SK-N-SH treated with all-trans-retinoic acid at 6 μM for 48 hours (cell line): ENCODE data around the gene TOM1.

Experiments used
- ATAC-seq: fragments of 200-7000 bp; cut with Tn5 transposase; 3 replicates; pipeline ENCODE4 v1.9.1; 2020; ENCODE audit warnings: mild to moderate bottlenecking, moderate library complexity
- ARNTL ChIP-seq: fragments of 450-650 bp; formaldehyde crosslinking; IDR thresholded peaks from 2 replicates; pipeline ENCODE4 v1.5.0; 2020; ENCODE audit warnings: low read depth, mild to moderate bottlenecking, moderate library complexity, borderline replicate concordance
- BACH2 ChIP-seq: fragments of 250-450 bp; sonication (Bioruptor Pico); IDR thresholded peaks from 2 replicates; pipeline ENCODE4 v1.9.0; 2021; ENCODE audit warnings: mild to moderate bottlenecking, borderline replicate concordance
- CSDC2 ChIP-seq: fragments of 250-450 bp; sonication (Bioruptor Pico); IDR thresholded peaks from 2 replicates; pipeline ENCODE4 v1.5.0; 2020; ENCODE audit warnings: mild to moderate bottlenecking, moderate library complexity
- ESRRG ChIP-seq: fragments of 250-450 bp; sonication (Bioruptor Pico); IDR thresholded peaks from 2 replicates; pipeline ENCODE4 v1.6.1; 2021; ENCODE audit warnings: mild to moderate bottlenecking
- GLIS3 ChIP-seq: fragments of 250-450 bp; sonication (Bioruptor Pico); IDR thresholded peaks from 2 replicates; pipeline ENCODE4 v1.5.0; 2020; ENCODE audit warnings: mild to moderate bottlenecking, moderate library complexity
- ISL1 ChIP-seq: fragments of 250-450 bp; sonication (Bioruptor Pico); IDR thresholded peaks from 2 replicates; pipeline ENCODE4 v2.1.2; 2022; ENCODE audit warnings: mild to moderate bottlenecking, moderate library complexity
- OSR1 ChIP-seq: fragments of 250-450 bp; sonication (Bioruptor Pico); IDR thresholded peaks from 2 replicates; pipeline ENCODE4 v1.8.0; 2022; ENCODE audit warnings: moderate library complexity, mild to moderate bottlenecking, inconsistent platforms
- PPARA ChIP-seq: fragments of 250-450 bp; sonication (Bioruptor Pico); IDR thresholded peaks from 2 replicates; pipeline ENCODE4 v1.5.0; 2020; ENCODE audit warnings: mild to moderate bottlenecking, borderline replicate concordance
- RARB ChIP-seq: fragments of 250-450 bp; sonication (Bioruptor Pico); IDR thresholded peaks from 2 replicates; pipeline ENCODE4 v1.8.0; 2021; ENCODE audit warnings: mild to moderate bottlenecking, moderate library complexity
- SNAI2 ChIP-seq: fragments of 250-450 bp; sonication (Bioruptor Pico); IDR thresholded peaks from 2 replicates; pipeline ENCODE4 v1.5.0; 2020; ENCODE audit warnings: mild to moderate bottlenecking, moderate library complexity
- TCF4 ChIP-seq: fragments of 250-450 bp; sonication (Bioruptor Pico); IDR thresholded peaks from 2 replicates; pipeline ENCODE4 v1.8.0; 2021; ENCODE audit warnings: mild to moderate bottlenecking, moderate library complexity, borderline replicate concordance
- TOX ChIP-seq: fragments of 250-450 bp; sonication (Bioruptor Pico); IDR thresholded peaks from 2 replicates; pipeline ENCODE4 v1.8.0; 2021; ENCODE audit warnings: mild to moderate bottlenecking, moderate library complexity, borderline replicate concordance
- ZC3H10 ChIP-seq: fragments of 250-450 bp; sonication (Bioruptor Pico); IDR thresholded peaks from 2 replicates; pipeline ENCODE4 v1.5.1; 2021; ENCODE audit warnings: mild to moderate bottlenecking, moderate library complexity
- ZFP3 ChIP-seq: fragments of 250-450 bp; sonication (Bioruptor Pico); IDR thresholded peaks from 2 replicates; pipeline ENCODE4 v1.5.0; 2020; ENCODE audit warnings: mild to moderate bottlenecking, moderate library complexity
- ZFP30 ChIP-seq: fragments of 450-650 bp; formaldehyde crosslinking; IDR thresholded peaks from 2 replicates; pipeline ENCODE4 v1.5.0; 2022; ENCODE audit warnings: mild to moderate bottlenecking, moderate library complexity
- ZNF565 ChIP-seq: fragments of 450-650 bp; formaldehyde crosslinking; conservative IDR thresholded peaks from 2 replicates; pipeline ENCODE4 v1.5.0; 2020; ENCODE audit warnings: low read depth, mild to moderate bottlenecking, moderate library complexity
- ZNF70 ChIP-seq: fragments of 450-650 bp; formaldehyde crosslinking; IDR thresholded peaks from 2 replicates; pipeline ENCODE4 v1.5.0; 2020; ENCODE audit warnings: mild to moderate bottlenecking, moderate library complexity
- ZNF8 ChIP-seq: fragments of 450-650 bp; formaldehyde crosslinking; IDR thresholded peaks from 2 replicates; pipeline ENCODE4 v1.5.0; 2020; ENCODE audit warnings: mild to moderate bottlenecking, moderate library complexity
- TF ChIP-seq, protein P1 (sequence below): fragments of 250-450 bp; sonication (Bioruptor Pico); IDR thresholded peaks from 2 replicates; pipeline ENCODE4 v1.8.0; 2020; ENCODE audit warnings: mild to moderate bottlenecking, moderate library complexity, borderline replicate concordance
- TF ChIP-seq, protein P2 (sequence below): fragments of 250-450 bp; sonication (Bioruptor Pico); IDR thresholded peaks from 2 replicates; pipeline ENCODE4 v1.8.0; 2021; ENCODE audit warnings: low read depth, mild to moderate bottlenecking, moderate library complexity, borderline replicate concordance
- TF ChIP-seq, protein P3 (sequence below): fragments of 250-450 bp; sonication (Bioruptor Pico); IDR thresholded peaks from 2 replicates; pipeline ENCODE4 v1.5.1; 2020; ENCODE audit warnings: low read depth, mild to moderate bottlenecking, moderate library complexity
- TF ChIP-seq, protein P4 (sequence below): fragments of 250-450 bp; sonication (Bioruptor Pico); IDR thresholded peaks from 2 replicates; pipeline ENCODE4 v1.5.1; 2021; ENCODE audit warnings: mild to moderate bottlenecking, moderate library complexity

Gene TOM1

GRCh38 chr22:35345808-35346505, 46.3 kb downstream of the TOM1 start:
- TF ChIP-seq TOX (CRISPR knock-in tag) (no peak), BACH2 (CRISPR knock-in tag) (no peak), ZC3H10 (CRISPR knock-in tag) (no peak), OSR1 (CRISPR knock-in tag) (no peak)
- TF ChIP-seq, all 23 proteins: peak for 0
- no peak for ATAC-seq

GRCh38 chr22:35346596-35347220, 47.0 kb downstream of the TOM1 start:
- no peak for ATAC-seq
- TF ChIP-seq, protein P1, sequence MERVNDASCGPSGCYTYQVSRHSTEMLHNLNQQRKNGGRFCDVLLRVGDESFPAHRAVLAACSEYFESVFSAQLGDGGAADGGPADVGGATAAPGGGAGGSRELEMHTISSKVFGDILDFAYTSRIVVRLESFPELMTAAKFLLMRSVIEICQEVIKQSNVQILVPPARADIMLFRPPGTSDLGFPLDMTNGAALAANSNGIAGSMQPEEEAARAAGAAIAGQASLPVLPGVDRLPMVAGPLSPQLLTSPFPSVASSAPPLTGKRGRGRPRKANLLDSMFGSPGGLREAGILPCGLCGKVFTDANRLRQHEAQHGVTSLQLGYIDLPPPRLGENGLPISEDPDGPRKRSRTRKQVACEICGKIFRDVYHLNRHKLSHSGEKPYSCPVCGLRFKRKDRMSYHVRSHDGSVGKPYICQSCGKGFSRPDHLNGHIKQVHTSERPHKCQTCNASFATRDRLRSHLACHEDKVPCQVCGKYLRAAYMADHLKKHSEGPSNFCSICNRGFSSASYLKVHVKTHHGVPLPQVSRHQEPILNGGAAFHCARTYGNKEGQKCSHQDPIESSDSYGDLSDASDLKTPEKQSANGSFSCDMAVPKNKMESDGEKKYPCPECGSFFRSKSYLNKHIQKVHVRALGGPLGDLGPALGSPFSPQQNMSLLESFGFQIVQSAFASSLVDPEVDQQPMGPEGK, result no peak
- TF ChIP-seq PPARA (no peak), BACH2 (CRISPR knock-in tag) (no peak), ZC3H10 (CRISPR knock-in tag) (no peak), CSDC2 (CRISPR knock-in tag) (no peak), ZNF565 (CRISPR knock-in tag) (no peak), ZNF70 (CRISPR knock-in tag) (no peak), ISL1 (CRISPR knock-in tag) (no peak), TOX (CRISPR knock-in tag) (no peak), ARNTL (CRISPR knock-in tag) (no peak), GLIS3 (CRISPR knock-in tag) (no peak), TCF4 (CRISPR knock-in tag) (no peak), ESRRG (CRISPR knock-in tag) (no peak), SNAI2 (CRISPR knock-in tag) (no peak), ZFP30 (CRISPR knock-in tag) (no peak), ZNF8 (CRISPR knock-in tag) (no peak)
- TF ChIP-seq, protein P2, sequence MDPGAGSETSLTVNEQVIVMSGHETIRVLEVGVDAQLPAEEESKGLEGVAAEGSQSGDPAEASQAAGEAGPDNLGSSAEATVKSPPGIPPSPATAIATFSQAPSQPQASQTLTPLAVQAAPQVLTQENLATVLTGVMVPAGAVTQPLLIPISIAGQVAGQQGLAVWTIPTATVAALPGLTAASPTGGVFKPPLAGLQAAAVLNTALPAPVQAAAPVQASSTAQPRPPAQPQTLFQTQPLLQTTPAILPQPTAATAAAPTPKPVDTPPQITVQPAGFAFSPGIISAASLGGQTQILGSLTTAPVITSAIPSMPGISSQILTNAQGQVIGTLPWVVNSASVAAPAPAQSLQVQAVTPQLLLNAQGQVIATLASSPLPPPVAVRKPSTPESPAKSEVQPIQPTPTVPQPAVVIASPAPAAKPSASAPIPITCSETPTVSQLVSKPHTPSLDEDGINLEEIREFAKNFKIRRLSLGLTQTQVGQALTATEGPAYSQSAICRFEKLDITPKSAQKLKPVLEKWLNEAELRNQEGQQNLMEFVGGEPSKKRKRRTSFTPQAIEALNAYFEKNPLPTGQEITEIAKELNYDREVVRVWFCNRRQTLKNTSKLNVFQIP, result no peak
- TF ChIP-seq, protein P3, sequence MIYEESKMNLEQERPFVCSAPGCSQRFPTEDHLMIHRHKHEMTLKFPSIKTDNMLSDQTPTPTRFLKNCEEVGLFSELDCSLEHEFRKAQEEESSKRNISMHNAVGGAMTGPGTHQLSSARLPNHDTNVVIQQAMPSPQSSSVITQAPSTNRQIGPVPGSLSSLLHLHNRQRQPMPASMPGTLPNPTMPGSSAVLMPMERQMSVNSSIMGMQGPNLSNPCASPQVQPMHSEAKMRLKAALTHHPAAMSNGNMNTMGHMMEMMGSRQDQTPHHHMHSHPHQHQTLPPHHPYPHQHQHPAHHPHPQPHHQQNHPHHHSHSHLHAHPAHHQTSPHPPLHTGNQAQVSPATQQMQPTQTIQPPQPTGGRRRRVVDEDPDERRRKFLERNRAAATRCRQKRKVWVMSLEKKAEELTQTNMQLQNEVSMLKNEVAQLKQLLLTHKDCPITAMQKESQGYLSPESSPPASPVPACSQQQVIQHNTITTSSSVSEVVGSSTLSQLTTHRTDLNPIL (CRISPR knock-in tag), result no peak
- TF ChIP-seq, all 23 proteins: peak for 0

DNA sequence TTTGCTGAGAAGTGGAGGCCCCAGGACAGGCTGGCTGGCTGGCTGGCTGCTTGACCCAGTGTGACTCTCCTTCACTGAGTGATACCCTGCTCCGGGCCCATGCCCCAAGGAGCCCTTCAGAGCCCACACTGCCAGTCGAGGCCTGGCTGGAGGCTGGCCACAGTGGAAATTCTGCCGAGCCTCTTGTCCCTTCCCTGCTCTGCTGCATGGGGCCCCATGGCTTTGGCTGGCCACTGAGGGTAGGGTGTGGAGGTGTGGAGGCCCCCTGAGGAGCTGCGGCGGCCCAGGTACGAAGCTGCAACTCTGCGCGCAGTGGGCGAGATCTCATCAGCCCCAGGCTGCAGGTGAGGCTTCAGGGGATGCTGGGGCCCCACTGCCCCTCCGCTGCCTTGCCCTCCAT, 47.8 kb downstream of the TOM1 start:
- ATAC-seq, result no peak
- no peak for TF ChIP-seq TOX (CRISPR knock-in tag)
- TF ChIP-seq ARNTL (CRISPR knock-in tag), result no peak
- TF ChIP-seq PPARA, result no peak
- no peak for TF ChIP-seq GLIS3 (CRISPR knock-in tag)
- TF ChIP-seq ZNF70 (CRISPR knock-in tag), result no peak
- no peak for TF ChIP-seq ZFP3 (CRISPR knock-in tag)
- no peak for TF ChIP-seq BACH2 (CRISPR knock-in tag)
- TF ChIP-seq, protein P1, result no peak
- TF ChIP-seq CSDC2 (CRISPR knock-in tag), result no peak
- no peak for TF ChIP-seq SNAI2 (CRISPR knock-in tag)
- TF ChIP-seq, protein P4, sequence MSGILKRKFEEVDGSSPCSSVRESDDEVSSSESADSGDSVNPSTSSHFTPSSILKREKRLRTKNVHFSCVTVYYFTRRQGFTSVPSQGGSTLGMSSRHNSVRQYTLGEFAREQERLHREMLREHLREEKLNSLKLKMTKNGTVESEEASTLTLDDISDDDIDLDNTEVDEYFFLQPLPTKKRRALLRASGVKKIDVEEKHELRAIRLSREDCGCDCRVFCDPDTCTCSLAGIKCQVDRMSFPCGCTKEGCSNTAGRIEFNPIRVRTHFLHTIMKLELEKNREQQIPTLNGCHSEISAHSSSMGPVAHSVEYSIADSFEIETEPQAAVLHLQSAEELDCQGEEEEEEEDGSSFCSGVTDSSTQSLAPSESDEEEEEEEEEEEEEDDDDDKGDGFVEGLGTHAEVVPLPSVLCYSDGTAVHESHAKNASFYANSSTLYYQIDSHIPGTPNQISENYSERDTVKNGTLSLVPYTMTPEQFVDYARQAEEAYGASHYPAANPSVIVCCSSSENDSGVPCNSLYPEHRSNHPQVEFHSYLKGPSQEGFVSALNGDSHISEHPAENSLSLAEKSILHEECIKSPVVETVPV (CRISPR knock-in tag), result no peak
- TF ChIP-seq, protein P2, result no peak
- TF ChIP-seq, protein P3 (CRISPR knock-in tag), result no peak
- TF ChIP-seq OSR1 (CRISPR knock-in tag), result no peak
- no peak for TF ChIP-seq RARB (CRISPR knock-in tag)
- no peak for TF ChIP-seq ZFP30 (CRISPR knock-in tag)
- no peak for TF ChIP-seq TCF4 (CRISPR knock-in tag)
- TF ChIP-seq ISL1 (CRISPR knock-in tag), result no peak
- no peak for TF ChIP-seq ZC3H10 (CRISPR knock-in tag)
